ENCODE data around the gene CAMK1G.

- TF ChIP-seq, protein P1, sequence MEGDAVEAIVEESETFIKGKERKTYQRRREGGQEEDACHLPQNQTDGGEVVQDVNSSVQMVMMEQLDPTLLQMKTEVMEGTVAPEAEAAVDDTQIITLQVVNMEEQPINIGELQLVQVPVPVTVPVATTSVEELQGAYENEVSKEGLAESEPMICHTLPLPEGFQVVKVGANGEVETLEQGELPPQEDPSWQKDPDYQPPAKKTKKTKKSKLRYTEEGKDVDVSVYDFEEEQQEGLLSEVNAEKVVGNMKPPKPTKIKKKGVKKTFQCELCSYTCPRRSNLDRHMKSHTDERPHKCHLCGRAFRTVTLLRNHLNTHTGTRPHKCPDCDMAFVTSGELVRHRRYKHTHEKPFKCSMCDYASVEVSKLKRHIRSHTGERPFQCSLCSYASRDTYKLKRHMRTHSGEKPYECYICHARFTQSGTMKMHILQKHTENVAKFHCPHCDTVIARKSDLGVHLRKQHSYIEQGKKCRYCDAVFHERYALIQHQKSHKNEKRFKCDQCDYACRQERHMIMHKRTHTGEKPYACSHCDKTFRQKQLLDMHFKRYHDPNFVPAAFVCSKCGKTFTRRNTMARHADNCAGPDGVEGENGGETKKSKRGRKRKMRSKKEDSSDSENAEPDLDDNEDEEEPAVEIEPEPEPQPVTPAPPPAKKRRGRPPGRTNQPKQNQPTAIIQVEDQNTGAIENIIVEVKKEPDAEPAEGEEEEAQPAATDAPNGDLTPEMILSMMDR (IDR thresholded peaks at IDR 0.05): no peak
- TF ChIP-seq ZFX (IDR thresholded peaks at IDR 0.05; ENCODE audit: borderline replicate concordance): no peak
Observed at GRCh38 chr1:209661071-209661470, 77.6 kb downstream of the CAMK1G start.
